CD14-positive monocyte (primary cell): ENCODE results near the gene MMEL1. TPM values are rescaled to one million over a fixed set of nuclear protein-coding genes. Genes with fewer than 3 reads are reported as not detected.

Experiments used
- DNase-seq, 3 donors: peaks; one replicate each; pipeline ENCODE4 v3.0.0-alpha.2; 2011 to 2022
- H2AFZ ChIP-seq: 2 replicates; pipeline ENCODE4 v1.6.0; 2012; ENCODE audit warnings: mild to moderate bottlenecking, low read depth, low read length, inconsistent platforms; ENCODE audit not compliant: insufficient read depth, poor library complexity, severe bottlenecking
- H3K27ac ChIP-seq, 2 donors: 1 replicate in 1 of 2; 2 replicates in 1 of 2; pipeline ENCODE4 v1.5.1; 2012 to 2013; ENCODE audit warnings: low read length in 2 of 2, control low read depth in 1 of 2, inconsistent platforms in 1 of 2, low read depth in 1 of 2, mild to moderate bottlenecking in 1 of 2
- H3K27me3 ChIP-seq, 2 donors: one replicate each; pipeline versions ENCODE4 v1.6.0 to v1.6.1; 2011 to 2013; ENCODE audit warnings: low read length in 2 of 2; ENCODE audit not compliant: control insufficient read depth in 2 of 2, insufficient read depth in 2 of 2
- H3K36me3 ChIP-seq, 2 donors: replicated peaks in 1 of 2; 1 replicate in 1 of 2; 2 replicates in 1 of 2; pipeline versions ENCODE4 v1.5.1 to v1.6.1; 2012 to 2013; ENCODE audit warnings: low read length in 2 of 2, control low read depth in 1 of 2, inconsistent platforms in 1 of 2, mild to moderate bottlenecking in 1 of 2; ENCODE audit not compliant: insufficient read depth in 2 of 2, control insufficient read depth in 1 of 2
- H3K4me1 ChIP-seq, 2 donors: 1 replicate in 1 of 2; 2 replicates in 1 of 2; pipeline versions ENCODE4 v1.5.1 to v1.6.1; 2012 to 2013; ENCODE audit warnings: low read length in 2 of 2, control low read depth in 1 of 2, inconsistent platforms in 1 of 2, mild to moderate bottlenecking in 1 of 2, moderate library complexity in 1 of 2; ENCODE audit not compliant: insufficient read depth in 2 of 2, control insufficient read depth in 1 of 2
- H3K4me2 ChIP-seq: replicated peaks from 2 replicates; pipeline ENCODE3; 2012; ENCODE audit warnings: low read length, moderate library complexity, mild to moderate bottlenecking; ENCODE audit not compliant: poor library complexity, severe bottlenecking; ENCODE audit errors: extremely low read depth
- H3K4me3 ChIP-seq, 3 experiments: fragments of 200-600 bp in 1 of 3; sonication (generic) in 1 of 3; replicated peaks in 1 of 3; 1 replicate in 2 of 3; 2 replicates in 1 of 3; pipeline ENCODE4 v1.5.1; 2011 to 2013; ENCODE audit warnings: low read length in 3 of 3, mild to moderate bottlenecking in 3 of 3, control low read depth in 2 of 3, low read depth in 2 of 3, inconsistent platforms in 1 of 3, moderate library complexity in 1 of 3
- H3K79me2 ChIP-seq: 2 replicates; pipeline ENCODE4 v1.6.0; 2012; ENCODE audit warnings: mild to moderate bottlenecking, control low read depth, inconsistent platforms, low read length, moderate library complexity; ENCODE audit not compliant: insufficient read depth
- H3K9ac ChIP-seq: 2 replicates; pipeline ENCODE4 v1.6.0; 2017; ENCODE audit warnings: low read length, mild to moderate bottlenecking; ENCODE audit not compliant: insufficient read depth, poor library complexity, severe bottlenecking
- H3K9me3 ChIP-seq, 2 donors: replicated peaks in 1 of 2; 1 replicate in 1 of 2; 2 replicates in 1 of 2; pipeline versions ENCODE4 v1.5.1 to v1.6.1; 2012 to 2013; ENCODE audit warnings: low read length in 2 of 2, control low read depth in 1 of 2; ENCODE audit not compliant: control insufficient read depth in 1 of 2, insufficient read depth in 1 of 2
- H4K20me1 ChIP-seq: 2 replicates; pipeline ENCODE4 v1.6.0; 2012; ENCODE audit warnings: mild to moderate bottlenecking, low read length, control low read depth, moderate library complexity; ENCODE audit not compliant: insufficient read depth
- H3K27ac Mint-ChIP-seq, 7 donors: one replicate each; pipeline ENCODE4 v1.8.0; 2020; ENCODE audit warnings: mild to moderate bottlenecking in 7 of 7, mixed read lengths in 7 of 7, moderate library complexity in 6 of 7, inconsistent platforms in 2 of 7
- H3K27me3 Mint-ChIP-seq, 3 donors: one replicate each; pipeline ENCODE4 v1.8.0; 2021 to 2022; ENCODE audit warnings: low read depth in 3 of 3, mild to moderate bottlenecking in 3 of 3, mixed read lengths in 3 of 3, moderate library complexity in 3 of 3, inconsistent platforms in 1 of 3
- H3K36me3 Mint-ChIP-seq, 2 donors: one replicate each; pipeline ENCODE4 v1.8.0; 2020; ENCODE audit warnings: mixed read lengths in 2 of 2, inconsistent platforms in 1 of 2, mild to moderate bottlenecking in 1 of 2
- H3K4me1 Mint-ChIP-seq: one replicate; pipeline ENCODE4 v1.8.0; 2020; ENCODE audit warnings: mild to moderate bottlenecking, mixed read lengths
- H3K4me3 Mint-ChIP-seq, 2 donors: one replicate each; pipeline ENCODE4 v1.8.0; 2020; ENCODE audit warnings: mild to moderate bottlenecking in 2 of 2, mixed read lengths in 2 of 2, moderate library complexity in 1 of 2
- H3K9me3 Mint-ChIP-seq, 7 donors: one replicate each; pipeline ENCODE4 v1.8.0; 2020 to 2022; ENCODE audit warnings: mixed read lengths in 7 of 7, mild to moderate bottlenecking in 6 of 7, moderate library complexity in 6 of 7, inconsistent platforms in 2 of 7
- CTCF ChIP-seq: fragments of 200-600 bp; IDR thresholded peaks from one replicate; pipeline ENCODE4 v1.8.0; 2022; ENCODE audit warnings: antibody characterized with exemption, mild to moderate bottlenecking
- WGBS: methylation state at CpG from one replicate; pipeline ENCODE4 v1.1.5; 2013; ENCODE audit warnings: missing lambda C conversion rate; ENCODE audit not compliant: insufficient coverage; 5-methylcytosine and 5-hydroxymethylcytosine counted together
- intact Hi-C, 2 donors: fragments of 100-400 bp; cut with micrococcal nuclease; formaldehyde crosslinking; loops; one replicate each; pipeline versions ENCODE4 v1.15.0 to v1.15.1; 2023
- polyA plus RNA-seq, 3 donors: library from polyadenylated mRNA; depleted of rRNA in 1 of 3; unstranded in 2 of 3; stranded (reverse) in 1 of 3; fragments of 300-500 nt in 2 of 3; fragments of >200 nt in 1 of 3; fragmentation: Illumina TruSeq in 2 of 3; gene quantifications; 1 replicate in 2 of 3; 2 replicates in 1 of 3; pipeline ENCODE4 v1.2.3, GENCODE V29; 2012 to 2021

The MMEL1 gene
- polyA plus RNA-seq, 3 donors = 1.1 to 4.4 (median 1.9) TPM

GRCh38 chr1:2642131-2642559 lies 9.3 kb upstream of the MMEL1 start:
- Mint-ChIP-seq H3K4me3 (peak overlapping the region; percentile 80 to 91), H3K4me1 (peaks cover 8% of the 10 kb centered on the region), H3K27me3 (peaks cover 5 to 24% (median 9%) of the 10 kb centered on the region in 3 donors), H3K9me3 (peaks cover 14 to 36% (median 29%) of the 10 kb centered on the region in 7 donors), H3K36me3 (no peaks in the 10 kb centered on the region), H3K27ac (peak overlapping the region in 4 of 7 donors; percentile 8 to 67 (median 55))
- peak overlapping the region; percentile 94 for H3K4me2 ChIP-seq
- no peak for TF ChIP-seq CTCF
- intact Hi-C loops = loop anchor here (5.0 kb wide), 3 partner anchors 55 to 115 kb away; partner anchors contain the start of genes PANK4 (in 2 of the 2) and PRXL2B (in 2 of the 2)
- H3K27ac ChIP-seq = peak overlapping the region in 1 of 2 donors; percentile 88
- no peaks in the 10 kb centered on the region for H3K36me3 ChIP-seq
- peak overlapping the region; percentile 97 for H2AFZ ChIP-seq
- H3K9me3 ChIP-seq = peaks cover 17 to 22% of the 10 kb centered on the region in 2 donors
- H3K79me2 ChIP-seq = no peaks in the 10 kb centered on the region
- DNase-seq = no peak
- peaks cover 14 to 21% of the 10 kb centered on the region in 2 donors for H3K4me1 ChIP-seq
- H3K27me3 ChIP-seq = peaks cover 0 to 4% of the 10 kb centered on the region in 2 donors
- 56% methylated on average over 11 of the region's 11 CpGs for WGBS
- H3K9ac ChIP-seq = peak overlapping the region; percentile 92
- peak overlapping the region; percentile 54 to 86 (median 56) for H3K4me3 ChIP-seq
- no peaks in the 10 kb centered on the region for H4K20me1 ChIP-seq

GRCh38 chr1:2641381-2642130 lies 8.7 kb upstream of the MMEL1 start:
- 95% methylated on average over 33 of the region's 34 CpGs for WGBS
- Mint-ChIP-seq H3K9me3 (peaks cover 16 to 36% (median 29%) of the 10 kb centered on the region in 7 donors), H3K27me3 (peaks cover 7 to 27% (median 9%) of the 10 kb centered on the region in 3 donors), H3K4me3 (no peak overlapping the region), H3K36me3 (no peaks in the 10 kb centered on the region), H3K27ac (no peak overlapping the region), H3K4me1 (peaks cover 8% of the 10 kb centered on the region)
- H2AFZ ChIP-seq = no peak overlapping the region
- intact Hi-C loops = loop anchor here (5.0 kb wide), 3 partner anchors 54 to 114 kb away; partner anchors contain the start of genes PANK4 (in 2 of the 2) and PRXL2B (in 2 of the 2)
- no peak overlapping the region for H3K27ac ChIP-seq
- H4K20me1 ChIP-seq = no peaks in the 10 kb centered on the region
- peaks cover 17 to 24% of the 10 kb centered on the region in 2 donors for H3K9me3 ChIP-seq
- peak overlapping the region; percentile 94 for H3K4me2 ChIP-seq
- peaks cover 0 to 4% of the 10 kb centered on the region in 2 donors for H3K27me3 ChIP-seq
- TF ChIP-seq CTCF = no peak
- peaks cover 14 to 21% of the 10 kb centered on the region in 2 donors for H3K4me1 ChIP-seq
- H3K36me3 ChIP-seq = no peaks in the 10 kb centered on the region
- peak overlapping the region in 1 of 3 experiments; percentile 86 for H3K4me3 ChIP-seq
- DNase-seq = no peak
- no peaks in the 10 kb centered on the region for H3K79me2 ChIP-seq
- peak overlapping the region; percentile 92 for H3K9ac ChIP-seq
